WTC11 (cell line): Measurements from ENCODE around the gene STRIP1. TPM values are rescaled to one million over a fixed set of nuclear protein-coding genes. Genes with fewer than 3 reads are reported as not detected.

Experiments used
- ATAC-seq: fragments of 200-7000 bp; cut with Tn5 transposase; 2 replicates; pipeline ENCODE4 v1.10.0; 2021; ENCODE audit warnings: mild to moderate bottlenecking, moderate library complexity
- CTCF ChIA-PET: fragments of 300-600 bp; sonication (Branson Sonifier 250); formaldehyde crosslinking; loops from one replicate; lab custom pipeline; 2021; ENCODE audit warnings: antibody characterized with exemption; lab: Charles Lee
- POLR2A ChIA-PET: fragments of 350-600 bp; sonication (Branson Sonifier 250); formaldehyde crosslinking; loops from one replicate; lab custom pipeline; 2021; ENCODE audit warnings: antibody characterized with exemption; lab: Charles Lee
- DNase-seq: peaks from one replicate; pipeline ENCODE4 v3.0.0; 2021; ENCODE audit warnings: low spot score
- H3K27ac Mint-ChIP-seq: 2 replicates; pipeline ENCODE4 v1.8.0; 2021; ENCODE audit warnings: mixed read lengths
- H3K27me3 Mint-ChIP-seq: 2 replicates; pipeline ENCODE4 v1.8.0; 2021; ENCODE audit warnings: low read depth, mild to moderate bottlenecking, moderate library complexity, mixed read lengths
- H3K36me3 Mint-ChIP-seq: 2 replicates; pipeline ENCODE4 v1.8.0; 2021; ENCODE audit warnings: mixed read lengths
- H3K4me1 Mint-ChIP-seq: 2 replicates; pipeline ENCODE4 v1.8.0; 2022; ENCODE audit warnings: mixed read lengths
- H3K4me3 Mint-ChIP-seq: 2 replicates; pipeline ENCODE4 v1.8.0; 2021; ENCODE audit warnings: mild to moderate bottlenecking, moderate library complexity, mixed read lengths
- H3K9me3 Mint-ChIP-seq: 2 replicates; pipeline ENCODE4 v1.8.0; 2021; ENCODE audit warnings: mixed read lengths
- CTCF ChIP-seq: fragments of 200-600 bp; IDR thresholded peaks from 2 replicates; pipeline ENCODE4 v1.8.0; 2022; ENCODE audit warnings: antibody characterized with exemption
- EMX1 ChIP-seq: fragments of 250-450 bp; sonication (Bioruptor Pico); IDR thresholded peaks from 2 replicates; pipeline ENCODE4 v1.8.0; 2021; ENCODE audit warnings: mild to moderate bottlenecking
- ESRRA ChIP-seq: sonication (generic); formaldehyde crosslinking; IDR thresholded peaks from 2 replicates; pipeline ENCODE4 v1.8.1; 2022; ENCODE audit warnings: mild to moderate bottlenecking, missing genetic modification reagents, borderline replicate concordance
- GABPB1 ChIP-seq: sonication (generic); formaldehyde crosslinking; IDR thresholded peaks from 2 replicates; pipeline ENCODE4 v1.8.1; 2023; ENCODE audit warnings: mild to moderate bottlenecking, missing genetic modification reagents
- IRF2 ChIP-seq: sonication (generic); formaldehyde crosslinking; IDR thresholded peaks from 2 replicates; pipeline ENCODE4 v1.8.0; 2022; ENCODE audit warnings: low read depth, missing genetic modification reagents, borderline replicate concordance
- JAZF1 ChIP-seq: fragments of 250-450 bp; sonication (Bioruptor Pico); IDR thresholded peaks from 2 replicates; pipeline ENCODE4 v1.9.0; 2021; ENCODE audit warnings: moderate library complexity, mild to moderate bottlenecking, inconsistent platforms
- JUN ChIP-seq: sonication (generic); formaldehyde crosslinking; IDR thresholded peaks from 2 replicates; pipeline ENCODE4 v1.8.0; 2023; ENCODE audit warnings: mild to moderate bottlenecking, missing genetic modification reagents
- MXD4 ChIP-seq: fragments of 250-450 bp; sonication (Bioruptor Pico); IDR thresholded peaks from 2 replicates; pipeline ENCODE4 v1.8.0; 2021; ENCODE audit warnings: mild to moderate bottlenecking, moderate library complexity, borderline replicate concordance
- NFATC4 ChIP-seq: fragments of 250-450 bp; sonication (Bioruptor Pico); IDR thresholded peaks from 2 replicates; pipeline ENCODE4 v1.9.0; 2021; ENCODE audit warnings: mild to moderate bottlenecking
- NFYB ChIP-seq: sonication (generic); formaldehyde crosslinking; conservative IDR thresholded peaks from 2 replicates; pipeline ENCODE4 v1.8.0; 2022; ENCODE audit warnings: low read depth, missing genetic modification reagents
- OVOL2 ChIP-seq: fragments of 250-450 bp; sonication (Bioruptor Pico); IDR thresholded peaks from 2 replicates; pipeline ENCODE4 v1.9.0; 2021; ENCODE audit warnings: mild to moderate bottlenecking, borderline replicate concordance
- PREB ChIP-seq: sonication (generic); formaldehyde crosslinking; IDR thresholded peaks from 2 replicates; pipeline ENCODE4 v1.8.1; 2022; ENCODE audit warnings: mild to moderate bottlenecking, missing genetic modification reagents, moderate library complexity, borderline replicate concordance
- SP1 ChIP-seq: sonication (generic); formaldehyde crosslinking; conservative IDR thresholded peaks from 2 replicates; pipeline ENCODE4 v1.8.1; 2022; ENCODE audit warnings: missing genetic modification reagents
- TP53 ChIP-seq: sonication (generic); formaldehyde crosslinking; IDR thresholded peaks from 2 replicates; pipeline ENCODE4 v1.8.1; 2023; ENCODE audit warnings: mild to moderate bottlenecking, missing genetic modification reagents
- USF2 ChIP-seq: sonication (generic); formaldehyde crosslinking; IDR thresholded peaks from 2 replicates; pipeline ENCODE4 v1.8.1; 2023; ENCODE audit warnings: mild to moderate bottlenecking, missing genetic modification reagents, moderate library complexity
- ZBTB43 ChIP-seq: sonication (generic); formaldehyde crosslinking; IDR thresholded peaks from 2 replicates; pipeline ENCODE4 v1.8.1; 2023; ENCODE audit warnings: mild to moderate bottlenecking, missing genetic modification reagents
- ZNF263 ChIP-seq: sonication (generic); formaldehyde crosslinking; IDR thresholded peaks from 2 replicates; pipeline ENCODE4 v1.8.1; 2022; ENCODE audit warnings: low read depth, mild to moderate bottlenecking, moderate library complexity, missing genetic modification reagents
- ZNF423 ChIP-seq: fragments of 250-450 bp; sonication (Bioruptor Pico); IDR thresholded peaks from 2 replicates; pipeline ENCODE4 v2.1.2; 2022; ENCODE audit warnings: mild to moderate bottlenecking, moderate library complexity
- total RNA-seq: library from RNA; stranded (reverse); gene quantifications from 3 replicates; pipeline ENCODE4 v1.2.3, GENCODE V29; 2021
- TF ChIP-seq, protein P1 (sequence below): fragments of 250-450 bp; sonication (Bioruptor Pico); IDR thresholded peaks from 2 replicates; pipeline ENCODE4 v2.1.2; 2022; ENCODE audit warnings: mild to moderate bottlenecking, moderate library complexity
- TF ChIP-seq, protein P2 (sequence below): sonication (generic); formaldehyde crosslinking; IDR thresholded peaks from 2 replicates; pipeline ENCODE4 v1.8.0; 2022; ENCODE audit warnings: missing genetic modification reagents
- TF ChIP-seq, protein P3 (sequence below): sonication (generic); formaldehyde crosslinking; IDR thresholded peaks from 2 replicates; pipeline ENCODE4 v1.8.0; 2022; ENCODE audit warnings: mild to moderate bottlenecking, missing genetic modification reagents

STRIP1 gene
- total RNA-seq, 1 experiment from 2014 or later = 42.8 TPM

DNA sequence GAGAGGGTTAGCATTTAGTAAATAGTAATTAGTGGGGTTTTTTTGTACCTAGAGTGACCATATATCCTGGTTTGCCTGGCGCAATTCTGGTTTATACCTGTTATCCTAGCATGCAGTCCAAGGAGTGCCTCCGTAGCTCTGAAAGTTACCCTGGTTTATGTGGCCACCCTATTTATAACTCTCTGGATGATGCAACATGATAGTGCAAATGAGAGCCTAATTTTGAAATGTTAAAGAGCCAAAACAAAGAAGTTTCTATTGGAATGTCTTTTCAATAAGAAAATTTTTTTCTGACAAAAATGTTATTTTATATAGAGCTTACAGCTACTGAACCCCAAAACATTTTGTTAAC, 44.1 kb upstream of the STRIP1 start (continued):
- TF ChIP-seq NFATC4 (CRISPR knock-in tag) = no peak

DNA sequence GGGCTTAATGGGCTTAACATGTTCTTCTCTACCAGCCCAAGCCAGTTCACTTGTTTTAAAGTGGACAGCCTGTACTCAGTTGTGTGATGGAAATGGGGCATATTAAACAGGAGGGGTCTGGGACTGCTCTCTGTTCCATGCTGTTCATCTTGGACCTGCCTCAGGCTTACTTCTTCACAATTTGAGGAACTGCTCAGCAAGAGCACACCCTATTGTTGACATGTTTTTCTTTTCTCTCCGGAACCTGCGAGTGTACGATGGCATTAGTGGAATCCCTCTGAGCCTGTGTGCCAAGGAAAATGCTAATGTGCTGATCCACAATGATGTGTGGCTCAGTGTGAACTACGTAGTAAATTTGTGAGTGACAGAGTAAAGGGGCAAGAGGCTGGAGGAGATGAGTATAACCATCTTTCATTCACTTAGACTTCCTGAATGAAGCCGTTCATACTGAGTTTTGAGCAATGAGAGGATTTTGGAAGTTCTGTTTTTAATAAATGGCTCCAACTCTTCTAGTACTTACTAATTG, 43.0 kb upstream of the STRIP1 start:
- DNase-seq = no peak
- ChIA-PET CTCF (interaction anchor here (0.7 kb wide), 1 partner anchor 270 kb away, joined by 3 read pairs; no protein-coding TSS in a partner anchor), POLR2A (interaction anchor here (0.6 kb wide), 1 partner anchor 63 kb away, joined by 3 read pairs; no protein-coding TSS in a partner anchor)
- Mint-ChIP-seq H3K27ac (no peak overlapping the region), H3K27me3 (no peaks in the 10 kb centered on the region), H3K9me3 (no peaks in the 10 kb centered on the region), H3K36me3 (peaks cover 6% of the 10 kb centered on the region), H3K4me1 (peaks cover 23% of the 10 kb centered on the region)
- no peak for ATAC-seq
- TF ChIP-seq JAZF1 (CRISPR knock-in tag) (no peak), NFYB (CRISPR knock-in tag) (no peak), ZNF423 (CRISPR knock-in tag) (no peak), TP53 (CRISPR knock-in tag) (no peak), GABPB1 (CRISPR knock-in tag) (no peak), CTCF (no peak), EMX1 (no peak), IRF2 (CRISPR knock-in tag) (no peak), SP1 (CRISPR knock-in tag) (no peak), PREB (CRISPR knock-in tag) (no peak), MXD4 (CRISPR knock-in tag) (no peak), ESRRA (CRISPR knock-in tag) (no peak), ZBTB43 (CRISPR knock-in tag) (no peak), ZNF263 (CRISPR knock-in tag) (no peak), OVOL2 (CRISPR knock-in tag) (no peak), USF2 (CRISPR knock-in tag) (no peak), JUN (CRISPR knock-in tag) (no peak)
- TF ChIP-seq, protein P1, sequence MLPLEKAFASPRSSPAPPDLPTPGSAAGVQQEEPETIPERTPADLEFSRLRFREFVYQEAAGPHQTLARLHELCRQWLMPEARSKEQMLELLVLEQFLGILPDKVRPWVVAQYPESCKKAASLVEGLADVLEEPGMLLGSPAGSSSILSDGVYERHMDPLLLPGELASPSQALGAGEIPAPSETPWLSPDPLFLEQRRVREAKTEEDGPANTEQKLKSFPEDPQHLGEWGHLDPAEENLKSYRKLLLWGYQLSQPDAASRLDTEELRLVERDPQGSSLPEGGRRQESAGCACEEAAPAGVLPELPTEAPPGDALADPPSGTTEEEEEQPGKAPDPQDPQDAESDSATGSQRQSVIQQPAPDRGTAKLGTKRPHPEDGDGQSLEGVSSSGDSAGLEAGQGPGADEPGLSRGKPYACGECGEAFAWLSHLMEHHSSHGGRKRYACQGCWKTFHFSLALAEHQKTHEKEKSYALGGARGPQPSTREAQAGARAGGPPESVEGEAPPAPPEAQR (CRISPR knock-in tag) = no peak
- TF ChIP-seq, protein P2, sequence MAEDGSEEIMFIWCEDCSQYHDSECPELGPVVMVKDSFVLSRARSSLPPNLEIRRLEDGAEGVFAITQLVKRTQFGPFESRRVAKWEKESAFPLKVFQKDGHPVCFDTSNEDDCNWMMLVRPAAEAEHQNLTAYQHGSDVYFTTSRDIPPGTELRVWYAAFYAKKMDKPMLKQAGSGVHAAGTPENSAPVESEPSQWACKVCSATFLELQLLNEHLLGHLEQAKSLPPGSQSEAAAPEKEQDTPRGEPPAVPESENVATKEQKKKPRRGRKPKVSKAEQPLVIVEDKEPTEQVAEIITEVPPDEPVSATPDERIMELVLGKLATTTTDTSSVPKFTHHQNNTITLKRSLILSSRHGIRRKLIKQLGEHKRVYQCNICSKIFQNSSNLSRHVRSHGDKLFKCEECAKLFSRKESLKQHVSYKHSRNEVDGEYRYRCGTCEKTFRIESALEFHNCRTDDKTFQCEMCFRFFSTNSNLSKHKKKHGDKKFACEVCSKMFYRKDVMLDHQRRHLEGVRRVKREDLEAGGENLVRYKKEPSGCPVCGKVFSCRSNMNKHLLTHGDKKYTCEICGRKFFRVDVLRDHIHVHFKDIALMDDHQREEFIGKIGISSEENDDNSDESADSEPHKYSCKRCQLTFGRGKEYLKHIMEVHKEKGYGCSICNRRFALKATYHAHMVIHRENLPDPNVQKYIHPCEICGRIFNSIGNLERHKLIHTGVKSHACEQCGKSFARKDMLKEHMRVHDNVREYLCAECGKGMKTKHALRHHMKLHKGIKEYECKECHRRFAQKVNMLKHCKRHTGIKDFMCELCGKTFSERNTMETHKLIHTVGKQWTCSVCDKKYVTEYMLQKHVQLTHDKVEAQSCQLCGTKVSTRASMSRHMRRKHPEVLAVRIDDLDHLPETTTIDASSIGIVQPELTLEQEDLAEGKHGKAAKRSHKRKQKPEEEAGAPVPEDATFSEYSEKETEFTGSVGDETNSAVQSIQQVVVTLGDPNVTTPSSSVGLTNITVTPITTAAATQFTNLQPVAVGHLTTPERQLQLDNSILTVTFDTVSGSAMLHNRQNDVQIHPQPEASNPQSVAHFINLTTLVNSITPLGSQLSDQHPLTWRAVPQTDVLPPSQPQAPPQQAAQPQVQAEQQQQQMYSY (CRISPR knock-in tag) = no peak
- TF ChIP-seq, protein P3, sequence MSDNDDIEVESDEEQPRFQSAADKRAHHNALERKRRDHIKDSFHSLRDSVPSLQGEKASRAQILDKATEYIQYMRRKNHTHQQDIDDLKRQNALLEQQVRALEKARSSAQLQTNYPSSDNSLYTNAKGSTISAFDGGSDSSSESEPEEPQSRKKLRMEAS (CRISPR knock-in tag) = no peak
- TF ChIP-seq, all 79 proteins: peak for 0
- no peak overlapping the region for H3K4me3 Mint-ChIP-seq
